Ammon's horn (tissue), 1 donor: ENCODE data around the gene CLIC6.
"Not testable (repeated sequence)": the region's sequence is repeated elsewhere in the genome, so short reads cannot be mapped to it uniquely, and the experiment has no call there.

Experiments used
- DNase-seq: peaks from one replicate; pipeline ENCODE4 v3.0.0-alpha.2; 2016; ENCODE audit warnings: low spot score

Gene CLIC6

DNA sequence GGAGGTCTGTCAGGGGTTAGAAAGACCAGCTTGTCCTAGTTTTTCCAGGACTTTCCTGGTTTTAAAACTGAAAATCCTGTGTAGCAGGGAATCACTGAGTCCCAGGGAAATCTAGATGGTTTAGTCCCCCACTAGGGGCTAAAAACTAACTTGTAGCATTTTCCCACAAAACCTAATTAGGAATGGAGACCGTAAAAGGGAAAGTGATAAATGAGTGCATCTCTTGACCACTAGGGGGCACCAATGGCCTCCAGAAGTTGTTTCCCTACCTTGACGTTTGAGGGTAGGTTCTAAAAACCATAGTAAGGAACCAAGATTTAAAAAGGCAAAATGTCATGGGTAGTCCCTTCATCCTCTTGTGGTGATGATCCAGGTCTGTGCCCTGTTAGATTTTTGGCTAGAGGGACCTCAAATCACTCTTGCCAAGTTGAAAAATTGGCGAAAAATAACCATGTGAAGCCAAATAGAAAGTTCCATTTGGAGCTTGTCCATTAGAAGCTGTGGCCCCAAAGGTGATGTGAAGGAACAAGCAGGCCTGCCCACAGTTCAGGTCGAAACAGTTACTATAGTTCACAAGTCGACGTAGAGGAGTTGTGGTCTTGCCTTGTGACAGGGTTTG is 24.5 kb downstream of the CLIC6 start:
- DNase-seq = peak; percentile 65

DNA sequence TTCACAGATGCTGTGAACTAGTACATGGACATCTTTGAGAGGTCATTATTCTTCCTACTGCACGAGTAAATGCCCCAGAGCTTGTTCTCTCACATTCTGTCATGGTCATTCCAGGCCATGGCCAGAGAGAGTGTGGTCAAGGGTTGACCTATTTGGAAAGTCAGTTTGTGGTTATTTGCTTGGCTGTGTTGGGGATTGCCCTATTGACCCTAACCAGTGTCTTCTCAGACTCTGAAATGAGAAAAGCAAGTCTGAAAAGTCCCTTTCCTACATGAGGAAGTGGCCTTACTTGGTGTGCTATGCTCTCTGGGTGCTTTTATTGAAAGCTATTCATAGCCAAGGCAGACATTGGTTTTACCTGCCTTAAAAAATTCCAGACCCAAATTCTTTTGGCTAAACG is 26.6 kb downstream of the CLIC6 start:
- no peak for DNase-seq

DNA sequence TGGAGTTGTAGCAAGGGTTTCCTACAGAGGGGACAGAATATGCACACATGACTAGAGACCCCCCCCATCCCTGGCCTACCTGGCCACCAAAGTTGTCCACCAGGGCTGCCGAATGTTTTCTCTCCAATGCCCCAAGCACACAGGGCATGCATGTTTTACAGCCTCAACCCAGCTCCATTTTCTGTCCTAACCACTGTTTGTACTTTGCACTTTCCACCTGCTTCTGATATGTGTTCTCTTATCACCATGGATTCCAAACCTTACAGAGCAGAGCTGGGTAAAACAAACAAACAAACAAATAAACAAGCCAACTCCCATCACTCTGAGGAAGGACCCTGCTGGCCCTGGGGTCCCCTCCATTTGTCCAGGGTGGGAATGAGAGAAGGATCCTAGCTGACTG is 27.3 kb downstream of the CLIC6 start:
- DNase-seq = no peak

DNA sequence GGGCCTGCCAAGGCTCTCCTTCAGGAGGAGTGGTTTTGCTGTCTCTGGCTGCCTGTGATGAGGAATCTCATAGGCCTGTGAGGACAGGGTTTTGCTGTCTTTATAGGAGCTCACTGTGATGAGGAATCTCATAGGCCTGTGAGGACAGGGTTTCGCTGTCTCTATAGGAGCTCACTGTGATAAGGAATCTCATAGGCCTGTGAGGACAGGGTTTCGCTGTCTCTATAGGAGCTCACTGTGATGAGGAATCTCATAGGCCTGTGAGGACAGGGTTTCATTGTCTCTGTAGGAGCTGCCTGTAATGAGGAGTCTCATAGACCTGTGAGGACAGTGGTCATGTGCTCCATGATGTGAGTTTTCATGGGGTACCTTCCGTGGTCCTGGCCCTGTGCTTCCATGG is 29.0 kb downstream of the CLIC6 start:
- DNase-seq = no peak

DNA sequence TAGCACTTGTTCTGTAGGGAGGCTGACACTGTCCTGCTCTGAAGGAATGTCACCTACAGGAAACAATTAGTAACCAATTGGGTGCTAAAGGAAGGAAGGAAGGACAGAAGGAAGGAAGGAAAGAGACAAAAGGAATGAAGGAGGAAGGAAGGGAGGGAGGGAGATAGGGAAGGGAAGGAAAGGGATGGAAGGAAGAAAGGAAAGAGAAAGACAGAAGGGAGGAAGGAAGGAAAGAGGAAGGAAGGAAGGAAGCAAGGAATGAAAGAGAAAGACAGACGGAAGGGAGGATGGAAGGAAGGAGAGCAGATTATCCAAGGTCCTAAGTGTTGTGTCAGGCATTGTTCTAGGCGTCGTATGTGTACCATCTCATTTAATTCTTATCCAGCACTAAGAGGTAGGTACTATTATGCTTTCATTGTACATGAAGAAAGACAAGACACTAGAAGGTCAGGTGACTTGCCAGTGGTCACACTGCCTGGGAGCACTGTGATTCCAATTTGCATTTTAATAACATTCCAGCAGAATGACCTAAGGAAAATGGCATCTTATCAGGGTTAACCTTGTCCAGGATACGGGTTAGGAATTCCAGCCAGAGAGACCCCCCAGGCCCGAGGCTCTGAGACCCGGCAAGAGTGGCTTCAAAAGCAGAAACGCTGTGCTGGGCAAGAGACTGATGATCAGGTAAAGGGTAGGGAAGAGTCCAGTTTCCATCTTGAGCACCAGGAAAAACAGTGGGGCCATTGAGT is 29.6 kb downstream of the CLIC6 start:
- no peak for DNase-seq

DNA sequence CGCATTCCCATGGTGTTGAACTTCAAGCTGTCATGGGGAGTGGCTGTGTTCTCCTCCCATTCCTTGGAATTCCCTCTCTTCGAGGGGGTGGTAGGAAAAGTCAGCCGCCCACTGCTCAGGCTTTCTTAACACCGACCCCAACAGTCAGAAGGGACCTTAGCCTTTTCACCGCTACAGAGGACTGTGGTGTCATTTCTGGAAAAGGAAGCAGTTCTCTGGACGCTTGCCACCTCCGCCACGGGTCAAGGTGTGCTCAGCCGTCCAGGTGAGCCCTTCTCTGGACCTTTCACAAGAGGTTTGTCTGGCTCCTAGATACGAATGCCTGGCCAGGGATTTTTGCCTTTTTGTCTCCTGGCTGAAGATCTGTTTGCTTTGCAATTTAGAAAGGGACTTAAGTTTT is 31.8 kb downstream of the CLIC6 start:
- DNase-seq = no peak

DNA sequence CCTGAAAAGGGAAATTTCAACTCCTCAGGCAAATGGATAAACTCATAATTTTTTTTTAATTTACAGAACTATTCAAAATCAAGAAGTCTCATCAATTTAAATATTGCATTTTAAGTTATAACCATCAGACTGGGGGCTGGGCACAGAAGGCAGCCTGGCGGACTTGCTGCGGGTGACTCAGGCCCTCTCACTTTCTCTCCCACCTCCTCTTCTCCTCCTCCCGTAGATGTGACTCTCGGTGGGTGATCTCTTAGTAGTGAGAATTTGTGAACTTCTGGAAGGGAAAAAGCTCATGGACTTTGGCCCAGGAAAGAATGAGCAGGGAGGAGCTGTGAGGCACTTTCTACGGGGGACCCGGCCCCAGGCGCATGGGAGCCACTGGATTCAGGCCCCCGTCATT is 32.9 kb downstream of the CLIC6 start:
- DNase-seq = no peak

DNA sequence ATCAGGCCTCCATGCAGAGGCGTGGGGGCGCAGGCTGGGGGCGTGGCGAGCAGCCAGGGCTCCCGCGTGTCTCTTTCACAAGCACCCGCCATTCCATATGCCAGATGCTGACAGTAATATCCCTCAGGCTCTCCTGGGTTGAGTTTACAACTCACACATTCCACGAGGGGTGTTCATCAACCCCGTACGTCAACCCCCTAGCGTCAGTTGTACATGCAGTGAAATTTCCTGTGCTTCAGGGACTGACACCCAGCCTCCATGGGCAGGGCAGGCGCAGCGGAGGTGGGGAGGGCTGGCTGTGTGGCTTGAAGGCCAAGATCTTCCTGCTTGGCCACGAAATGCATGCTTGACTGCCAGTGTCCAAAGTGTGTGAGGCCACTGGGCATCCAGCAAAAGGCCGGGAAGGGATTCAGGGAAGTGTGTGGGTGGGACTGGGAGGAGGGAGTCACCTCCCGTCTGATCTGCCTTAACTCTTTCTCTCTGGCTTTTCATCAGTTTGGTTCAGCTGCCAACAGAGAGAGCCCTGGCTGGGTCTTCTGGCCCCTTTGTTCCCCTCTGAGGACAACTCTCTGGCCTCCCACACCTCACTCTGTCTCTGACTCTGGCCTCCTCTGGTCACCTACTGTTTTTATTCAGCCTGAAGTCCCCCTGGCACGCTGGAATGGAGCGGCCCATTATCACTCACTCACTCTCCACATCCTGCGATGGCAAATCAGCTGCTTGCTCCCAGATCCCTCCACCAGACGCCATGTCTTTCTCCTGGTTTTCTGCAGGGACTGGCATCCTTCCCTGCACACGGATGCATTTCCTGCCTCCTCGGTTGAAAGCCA is 33.8 kb downstream of the CLIC6 start:
- DNase-seq = no peak

DNA sequence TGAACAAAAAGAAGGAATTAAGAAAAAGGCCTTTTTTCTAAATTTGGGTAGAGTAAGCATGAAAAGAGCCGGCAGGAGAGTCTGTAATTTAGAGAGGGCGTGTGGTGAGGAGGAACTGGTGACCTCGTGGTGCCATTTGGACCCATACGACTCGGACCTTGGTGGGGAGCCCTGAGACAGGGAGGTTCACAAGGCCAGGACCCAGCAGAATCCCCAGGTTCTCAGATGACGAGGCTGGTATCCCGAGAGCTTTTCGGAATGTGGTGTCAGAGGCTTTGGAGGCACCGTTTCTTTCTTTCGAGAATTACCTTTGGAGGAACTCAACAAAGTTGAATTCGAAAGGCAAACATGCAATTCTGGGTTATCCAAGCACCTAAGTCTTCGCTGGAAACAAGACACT is 34.8 kb downstream of the CLIC6 start:
- no peak for DNase-seq

DNA sequence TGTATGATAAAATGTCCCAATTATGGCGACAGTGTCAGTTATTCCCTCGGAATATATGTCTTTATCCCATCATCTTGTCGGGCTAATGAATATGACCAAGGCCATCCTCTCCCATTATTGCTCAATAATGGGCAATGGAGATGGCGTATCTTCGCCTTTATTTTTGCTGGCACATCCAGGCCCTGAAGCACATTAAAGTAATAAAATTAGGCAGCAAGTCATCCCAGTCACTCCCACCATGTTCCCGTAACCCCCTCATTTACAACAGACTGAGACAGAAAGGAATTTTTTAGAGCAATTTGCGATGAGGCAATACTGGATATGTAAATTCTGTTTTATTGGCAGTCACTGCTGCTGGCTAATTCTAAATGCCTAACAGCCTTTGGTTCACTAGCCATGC is 35.3 kb downstream of the CLIC6 start:
- peak; percentile 29 for DNase-seq

DNA sequence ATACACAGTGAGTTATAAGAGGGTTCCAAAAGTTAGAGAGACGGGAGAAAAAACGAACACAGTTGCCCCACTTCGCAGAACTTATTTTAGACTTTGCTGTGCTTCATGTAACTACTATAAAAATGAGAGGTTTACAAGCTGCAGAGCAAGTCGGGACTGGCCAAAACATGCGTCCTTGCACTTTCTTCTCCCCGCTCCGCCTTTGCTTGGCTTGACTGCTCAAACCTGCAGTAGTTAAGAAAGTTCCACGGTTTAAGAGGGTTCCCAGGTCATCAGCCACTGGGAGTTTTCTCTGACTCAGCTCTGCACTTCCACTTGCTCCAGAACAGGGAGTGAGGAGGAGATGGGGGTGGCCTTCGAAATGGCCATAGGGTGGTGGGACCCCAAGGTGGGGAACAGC is 36.2 kb downstream of the CLIC6 start:
- DNase-seq = no peak

DNA sequence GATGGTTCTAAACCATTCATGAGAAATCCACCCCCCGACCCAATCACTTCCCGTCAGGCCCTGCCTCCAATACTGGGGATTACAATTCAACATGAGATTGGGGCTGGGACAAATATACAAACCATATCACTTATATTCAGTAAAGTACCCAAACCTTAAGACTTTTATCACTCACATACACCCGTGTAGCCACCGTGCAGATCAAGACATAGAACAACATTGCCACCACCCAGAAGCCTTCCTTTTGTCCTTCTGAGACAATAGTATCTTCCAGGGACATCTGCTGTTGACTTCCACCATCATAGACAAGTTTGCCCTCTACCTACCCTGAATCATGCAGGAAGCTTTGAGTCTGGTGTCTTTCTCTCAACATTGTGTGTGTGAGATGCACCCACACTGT is 37.5 kb downstream of the CLIC6 start:
- DNase-seq = no peak

DNA sequence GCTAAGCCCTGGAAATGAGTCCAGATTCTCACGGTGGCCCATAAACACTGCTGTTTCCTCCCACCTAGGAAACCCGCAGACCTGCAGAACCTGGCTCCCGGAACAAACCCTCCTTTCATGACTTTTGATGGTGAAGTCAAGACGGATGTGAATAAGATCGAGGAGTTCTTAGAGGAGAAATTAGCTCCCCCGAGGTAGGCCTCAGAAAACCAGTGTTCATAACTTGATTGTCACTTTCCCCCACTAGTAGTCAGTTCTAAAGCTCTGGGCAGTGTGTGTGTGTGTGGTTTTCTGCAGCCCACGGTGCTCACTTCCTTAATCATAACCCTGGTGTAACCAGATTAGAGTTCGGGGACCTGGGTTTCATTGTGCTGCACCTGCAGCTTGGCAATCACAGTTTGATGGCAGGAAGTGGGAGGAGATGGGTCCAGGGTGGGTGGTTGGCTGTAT is 39.1 kb downstream of the CLIC6 start:
- no peak for DNase-seq

DNA sequence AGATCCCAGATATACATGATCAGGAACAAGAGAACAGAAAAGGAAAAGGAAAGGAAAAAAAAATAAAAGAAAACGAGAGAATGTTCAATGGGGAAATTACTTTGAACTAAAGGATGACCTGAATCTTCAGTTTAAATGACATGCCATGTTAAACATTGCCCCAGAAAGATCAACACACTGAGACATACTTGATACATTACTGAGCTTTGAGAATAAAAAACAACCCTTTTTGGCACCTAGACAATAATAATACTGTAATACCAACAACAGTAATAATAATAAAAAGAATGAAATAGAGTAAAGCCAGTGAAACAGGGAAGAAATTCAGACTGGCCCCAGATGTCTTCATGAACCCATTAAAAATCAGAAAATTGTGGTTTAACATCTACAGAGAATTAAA is 44.8 kb downstream of the CLIC6 start:
- no peak for DNase-seq

DNA sequence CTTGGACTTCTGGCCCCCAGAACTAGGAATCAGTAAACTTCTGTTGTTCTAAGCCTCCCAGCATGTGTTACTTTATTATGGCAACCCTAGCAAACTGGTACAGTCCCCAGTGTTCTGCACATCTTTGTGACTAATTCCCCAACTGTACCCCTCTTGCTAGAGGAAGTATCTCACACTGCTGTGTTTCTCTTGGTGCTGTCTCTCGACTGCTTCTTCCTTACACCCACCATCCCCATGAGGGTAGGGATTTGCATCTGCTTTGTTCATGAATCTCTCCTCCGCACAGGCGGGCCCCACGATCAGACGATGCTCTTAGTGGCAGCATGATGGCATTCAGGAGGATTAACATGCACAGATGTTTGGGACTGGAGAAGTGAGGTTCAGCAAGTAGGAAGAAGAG is 46.7 kb downstream of the CLIC6 start:
- peak; percentile 35 for DNase-seq

DNA sequence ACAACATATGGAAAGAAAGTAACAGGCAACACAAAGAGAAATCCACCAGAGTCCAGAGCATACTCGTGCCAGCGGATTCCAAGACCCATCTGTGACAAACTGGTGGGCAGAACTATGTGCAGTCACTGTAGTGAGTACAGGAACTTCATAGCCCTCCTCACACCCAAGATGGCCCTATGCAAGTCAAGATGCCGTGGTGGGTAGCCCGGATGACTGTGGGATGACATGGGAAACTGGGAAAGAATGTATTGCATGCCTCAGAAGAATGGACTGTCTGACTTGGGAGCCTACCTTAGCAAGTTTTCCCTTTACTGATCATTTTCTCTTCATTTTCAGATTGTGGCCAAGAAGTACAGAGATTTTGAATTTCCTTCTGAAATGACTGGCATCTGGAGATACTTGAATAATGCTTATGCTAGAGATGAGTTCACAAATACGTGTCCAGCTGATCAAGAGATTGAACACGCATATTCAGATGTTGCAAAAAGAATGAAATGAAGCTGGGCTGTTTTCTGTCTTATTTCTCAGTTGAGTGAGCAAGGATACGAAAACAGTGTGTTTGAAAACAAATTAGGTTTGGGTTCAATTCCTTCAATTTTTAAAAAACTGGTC is 47.3 kb downstream of the CLIC6 start:
- no peak for DNase-seq

DNA sequence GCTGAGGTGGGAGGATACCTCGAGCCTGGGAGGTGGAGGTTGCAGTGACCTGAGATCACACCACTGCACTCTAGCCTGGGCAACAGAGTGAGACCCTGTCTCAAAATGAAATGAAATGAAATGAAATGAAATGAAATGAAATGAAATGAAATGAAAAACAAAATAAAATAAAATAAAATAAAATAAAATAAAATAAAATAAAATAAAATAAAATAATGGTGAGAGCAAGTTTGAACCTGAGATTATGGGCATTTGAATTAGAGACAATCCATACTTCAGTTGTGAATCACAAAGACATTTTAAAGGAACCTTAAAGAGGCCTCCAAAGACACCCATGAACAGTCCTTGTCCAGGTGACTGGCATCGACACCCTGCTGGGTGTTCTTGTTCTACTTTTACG is 49.7 kb downstream of the CLIC6 start:
- DNase-seq = not testable (repeated sequence)

DNA sequence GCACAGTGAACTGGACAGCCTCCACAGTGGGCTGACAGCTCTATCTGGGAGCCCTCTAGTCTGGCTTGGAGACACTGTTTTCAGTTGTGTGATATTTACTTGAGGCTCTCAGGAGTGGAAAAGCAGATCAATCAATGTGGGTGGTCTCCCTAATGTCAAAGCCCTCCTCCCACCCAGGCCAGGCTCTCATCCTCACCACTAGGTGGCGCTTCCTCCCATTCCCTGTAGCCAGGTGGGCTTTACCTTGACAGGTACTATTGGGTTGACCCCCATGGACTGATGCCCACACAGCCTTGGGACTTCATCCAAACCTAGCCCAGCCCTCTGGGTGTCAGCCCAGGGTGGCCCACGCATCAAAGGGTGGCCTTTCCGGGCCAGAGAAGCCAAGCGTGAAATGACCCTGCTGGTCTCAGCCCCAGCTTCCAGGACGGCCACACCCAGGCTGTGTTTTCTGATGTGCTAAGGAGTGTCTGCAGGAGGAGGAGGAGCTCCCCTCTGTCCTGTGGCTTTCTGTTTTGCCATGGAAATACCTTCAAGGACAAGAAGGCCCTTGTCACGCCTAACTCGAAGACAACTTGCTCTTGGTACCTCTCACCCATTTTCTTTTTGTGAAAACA is 54.0 kb downstream of the CLIC6 start:
- no peak for DNase-seq

DNA sequence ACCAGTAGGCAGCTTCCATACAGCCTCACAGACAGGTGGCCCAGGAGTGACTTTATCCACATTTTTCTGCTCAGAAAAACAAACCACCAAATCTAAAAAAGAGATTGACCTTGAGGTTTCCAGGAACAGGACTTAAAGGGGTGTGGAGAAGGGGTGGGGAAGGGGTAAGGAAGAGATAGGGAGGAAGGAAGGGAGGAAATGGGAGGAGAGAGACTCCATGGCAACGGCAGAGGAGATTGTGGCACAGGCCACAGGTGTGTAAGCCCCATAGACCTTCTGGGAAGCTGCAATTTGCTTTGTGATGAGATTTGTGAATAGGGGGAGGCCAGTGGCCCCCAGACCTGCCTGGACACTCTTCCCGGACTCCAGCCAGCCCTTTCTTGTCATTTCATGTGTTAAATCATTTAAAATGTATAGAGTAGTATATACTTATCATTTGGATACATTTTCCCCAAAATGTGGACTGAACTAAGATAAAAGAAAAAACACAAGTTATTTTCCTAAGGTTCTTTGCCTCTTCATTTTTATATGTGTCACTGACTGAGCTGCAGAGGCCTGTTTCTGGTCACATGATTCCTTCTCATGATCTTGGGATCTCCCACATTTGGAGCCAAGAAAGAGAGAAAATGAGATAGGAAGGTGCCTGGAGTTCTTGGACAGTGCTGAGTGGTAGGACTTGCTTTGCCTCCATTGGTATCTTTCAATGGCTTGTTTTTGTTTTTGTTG is 55.5 kb downstream of the CLIC6 start:
- no peak for DNase-seq

DNA sequence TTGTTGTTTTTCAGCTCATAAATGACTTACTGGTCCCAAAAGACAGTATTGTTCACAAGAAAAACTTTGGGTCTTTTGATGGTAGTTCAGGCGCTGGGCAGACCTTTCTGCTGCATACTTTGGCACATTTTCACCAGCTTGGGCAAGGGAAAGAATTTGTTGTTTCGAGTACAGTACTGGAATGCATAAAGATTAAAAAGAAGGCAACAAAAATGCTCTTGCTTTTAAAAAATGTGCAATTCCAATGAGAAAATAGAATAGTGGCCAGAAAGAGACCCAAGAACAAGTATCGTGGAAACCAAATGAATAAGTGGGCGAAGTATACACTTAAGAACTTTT is 56.0 kb downstream of the CLIC6 start:
- no peak for DNase-seq

DNA sequence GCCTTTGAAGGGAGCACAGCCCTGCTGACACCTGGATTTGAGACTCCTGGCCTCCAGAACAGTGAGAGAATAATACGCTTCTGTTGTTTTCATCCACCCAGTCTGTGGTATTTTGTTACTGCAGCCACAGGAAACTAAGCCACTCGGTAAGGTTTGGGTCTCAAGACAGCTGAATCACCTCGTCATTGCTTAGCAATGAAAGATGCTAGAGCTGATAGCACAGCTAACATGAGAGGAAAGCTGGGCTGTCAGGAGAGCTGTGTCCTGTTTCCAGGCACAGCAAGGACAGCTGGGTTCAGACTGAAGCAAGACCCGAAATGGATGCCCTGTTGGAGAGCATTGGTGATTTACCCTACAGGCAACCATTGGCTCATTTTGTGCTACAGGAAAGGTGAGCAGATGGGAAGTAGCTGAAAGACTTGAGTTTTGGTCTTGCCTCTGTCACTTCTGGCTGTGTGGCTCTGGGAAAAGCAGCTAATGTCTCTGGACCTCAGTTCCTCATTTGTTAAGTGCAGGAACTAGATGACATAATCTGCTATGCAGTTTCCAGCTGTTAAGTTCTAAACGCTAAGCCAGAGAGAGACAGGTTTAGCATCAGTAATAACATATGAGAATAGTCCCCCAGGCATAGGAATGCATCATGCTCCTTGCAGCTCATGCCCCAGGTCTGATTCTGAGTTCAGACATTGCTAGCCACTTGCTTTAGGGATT is 58.0 kb downstream of the CLIC6 start:
- no peak for DNase-seq
